ENCODE results near the gene FSTL3.

DNA sequence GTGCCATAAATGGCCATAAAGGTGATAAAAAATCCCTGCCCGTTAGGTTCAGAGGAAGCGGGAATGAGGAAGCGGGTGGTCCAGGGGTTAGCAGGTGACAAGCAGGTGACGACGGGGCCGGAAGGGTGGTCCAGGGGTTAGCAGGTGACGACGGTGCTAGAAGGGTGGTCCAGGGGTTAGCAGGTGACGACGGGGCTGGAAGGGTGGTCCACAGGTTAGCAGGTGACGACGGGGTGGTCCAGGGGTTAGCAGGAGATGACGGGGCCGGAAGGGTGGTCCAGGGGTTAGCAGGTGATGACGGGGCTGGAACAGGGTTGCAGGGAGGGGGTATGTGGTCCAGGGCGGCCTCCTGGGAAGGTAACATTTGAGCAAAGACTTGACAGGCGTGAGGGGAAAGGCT is 12.8 kb downstream of the FSTL3 start:
- TF ChIP-seq CTCF (IDR thresholded peaks at IDR 0.05) (no peak), POLR2A (IDR thresholded peaks at IDR 0.05; ENCODE audit: low read depth) (no peak), EP300 (IDR thresholded peaks at IDR 0.05) (no peak)

Data from esophagus muscularis mucosa (tissue), 4 donors.